OCI-LY1 (cell line): ENCODE measurements around the gene KY.

Source experiments
- CTCF ChIP-seq: fragments of 200-600 bp; sonication (generic), shearing (Covaris generic); IDR thresholded peaks from 2 replicates; pipeline ENCODE4 v1.5.1; 2017; ENCODE audit warnings: mild to moderate bottlenecking, antibody characterized with exemption, low read length, moderate library complexity, mixed read lengths
- EZH2 ChIP-seq: fragments of 200-600 bp; sonication (generic), shearing (Covaris generic); IDR thresholded peaks from 2 replicates; pipeline ENCODE4 v1.8.0; 2017; ENCODE audit warnings: borderline replicate concordance, mixed run types, mild to moderate bottlenecking, antibody characterized with exemption, low read length, moderate library complexity, mixed read lengths

DNA sequence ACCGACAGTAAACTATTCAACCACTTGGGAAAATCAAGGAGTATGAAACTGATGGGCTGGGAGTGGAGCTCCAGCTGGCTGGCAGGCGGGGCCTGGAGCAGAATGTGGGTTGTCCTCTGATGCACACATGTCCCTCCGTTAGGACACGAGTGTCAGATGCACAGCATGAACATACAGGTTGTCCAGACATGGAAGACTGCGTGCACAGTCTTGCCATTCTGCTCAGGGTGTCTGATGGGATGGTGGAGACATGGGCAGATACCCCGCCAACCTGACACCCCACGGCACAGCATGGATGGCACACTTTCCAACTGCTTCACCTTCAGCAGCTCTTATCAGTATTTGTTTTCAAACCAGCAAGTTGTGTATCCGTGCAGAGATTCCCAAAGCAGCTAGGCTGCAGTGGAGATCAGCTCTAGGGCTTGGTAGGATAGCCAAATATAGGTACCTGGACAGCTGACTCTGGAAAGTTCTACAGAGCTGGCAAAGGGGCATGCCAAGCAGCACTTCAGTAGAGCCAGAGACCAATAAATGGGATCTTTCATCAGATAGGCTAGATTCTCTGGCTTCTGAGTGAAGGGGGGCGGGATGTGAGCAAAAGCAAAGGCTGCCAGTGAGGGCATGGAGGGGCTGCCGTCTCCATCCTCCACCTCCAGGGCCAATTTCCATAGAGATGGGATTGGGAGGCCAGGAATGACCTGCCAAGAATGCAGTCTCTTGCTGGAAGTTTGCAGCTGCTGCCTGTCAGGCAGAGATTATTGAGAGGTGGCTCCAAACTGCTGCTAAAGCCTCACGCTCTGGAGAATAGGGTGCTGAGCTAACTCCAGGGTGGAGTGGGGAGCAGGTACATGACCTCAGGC is 47.2 kb upstream of the KY start:
- no peak for TF ChIP-seq CTCF
- TF ChIP-seq EZH2, result no peak
